GM19351 (cell line): ENCODE results near the gene DKKL1.

ENCODE experiments used
- ATAC-seq: cut with Tn5 transposase; IDR thresholded peaks from one replicate; pipeline ENCODE4 v1.9.1; 2021; ENCODE audit warnings: mild to moderate bottlenecking, moderate library complexity; ENCODE audit not compliant: unreplicated experiment

DKKL1 gene

GRCh38 chr19:49391581-49392399, 28.1 kb downstream of the DKKL1 start:
- ATAC-seq, result no peak

- ATAC-seq, result no peak
Measured at GRCh38 chr19:49393881-49394280, 30.2 kb downstream of the DKKL1 start.

GRCh38 chr19:49395581-49396407, 32.1 kb downstream of the DKKL1 start:
- ATAC-seq, result no peak

- ATAC-seq, result no peak
Measured at GRCh38 chr19:49396738-49397505, 33.2 kb downstream of the DKKL1 start.

- no peak for ATAC-seq
Measured at GRCh38 chr19:49398001-49398615, 34.4 kb downstream of the DKKL1 start.

- ATAC-seq, result no peak
Measured at GRCh38 chr19:49398931-49399330, 35.3 kb downstream of the DKKL1 start.

- ATAC-seq, result no peak
Measured at GRCh38 chr19:49400029-49400428, 36.4 kb downstream of the DKKL1 start.

- ATAC-seq, result no peak
Measured at GRCh38 chr19:49403404-49404187, 39.9 kb downstream of the DKKL1 start.

- no peak for ATAC-seq
Measured at GRCh38 chr19:49407079-49407478, 43.4 kb downstream of the DKKL1 start.

GRCh38 chr19:49407482-49408015, 43.9 kb downstream of the DKKL1 start:
- no peak for ATAC-seq

- ATAC-seq, result no peak
Measured at GRCh38 chr19:49408816-49409440, 45.3 kb downstream of the DKKL1 start.

- no peak for ATAC-seq
Measured at GRCh38 chr19:49409441-49410029, 45.9 kb downstream of the DKKL1 start.

- ATAC-seq, result no peak
Measured at GRCh38 chr19:49411681-49412326, 48.1 kb downstream of the DKKL1 start.

- no peak for ATAC-seq
Measured at GRCh38 chr19:49413348-49413747, 49.7 kb downstream of the DKKL1 start.

- no peak for ATAC-seq
Measured at GRCh38 chr19:49414256-49414655, 50.6 kb downstream of the DKKL1 start.

GRCh38 chr19:49415102-49415809, 51.6 kb downstream of the DKKL1 start:
- ATAC-seq, result peak; percentile 50

- no peak for ATAC-seq
Measured at GRCh38 chr19:49415810-49416200, 52.1 kb downstream of the DKKL1 start.

- no peak for ATAC-seq
Measured at GRCh38 chr19:49417088-49417487, 53.4 kb downstream of the DKKL1 start.
